GM12872 (cell line): ENCODE data around the gene FLAD1.

Experiments
- CTCF ChIP-seq: IDR thresholded peaks from 3 replicates; pipeline ENCODE4 v1.5.1; 2011; ENCODE audit warnings: low read depth, mild to moderate bottlenecking, low read length, moderate library complexity; ENCODE audit not compliant: insufficient read depth

FLAD1 gene

DNA sequence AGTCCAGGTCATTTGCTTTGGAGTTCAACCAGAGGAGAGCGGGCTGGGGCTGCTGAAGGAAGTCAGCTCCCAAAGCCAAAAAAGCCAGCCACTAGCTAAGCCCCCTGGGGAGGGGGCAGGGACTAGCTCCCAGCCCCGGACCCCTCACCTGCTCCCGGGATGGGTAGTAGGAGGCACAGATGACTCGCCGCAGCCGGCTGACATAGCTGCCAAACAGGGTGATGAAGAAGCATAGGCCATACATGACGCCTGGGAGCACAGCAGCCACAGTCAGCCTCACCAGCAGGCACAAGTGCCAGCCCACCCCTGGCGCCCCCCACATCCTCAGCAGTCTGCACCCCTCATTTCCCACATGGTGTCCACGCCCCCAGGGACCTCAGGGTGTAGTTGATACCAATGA lies 43.0 kb downstream of the FLAD1 start:
- TF ChIP-seq CTCF: no peak

- TF ChIP-seq CTCF: no peak
Observed at GRCh38 chr1:155026588-155026987, 43.4 kb downstream of the FLAD1 start.

DNA sequence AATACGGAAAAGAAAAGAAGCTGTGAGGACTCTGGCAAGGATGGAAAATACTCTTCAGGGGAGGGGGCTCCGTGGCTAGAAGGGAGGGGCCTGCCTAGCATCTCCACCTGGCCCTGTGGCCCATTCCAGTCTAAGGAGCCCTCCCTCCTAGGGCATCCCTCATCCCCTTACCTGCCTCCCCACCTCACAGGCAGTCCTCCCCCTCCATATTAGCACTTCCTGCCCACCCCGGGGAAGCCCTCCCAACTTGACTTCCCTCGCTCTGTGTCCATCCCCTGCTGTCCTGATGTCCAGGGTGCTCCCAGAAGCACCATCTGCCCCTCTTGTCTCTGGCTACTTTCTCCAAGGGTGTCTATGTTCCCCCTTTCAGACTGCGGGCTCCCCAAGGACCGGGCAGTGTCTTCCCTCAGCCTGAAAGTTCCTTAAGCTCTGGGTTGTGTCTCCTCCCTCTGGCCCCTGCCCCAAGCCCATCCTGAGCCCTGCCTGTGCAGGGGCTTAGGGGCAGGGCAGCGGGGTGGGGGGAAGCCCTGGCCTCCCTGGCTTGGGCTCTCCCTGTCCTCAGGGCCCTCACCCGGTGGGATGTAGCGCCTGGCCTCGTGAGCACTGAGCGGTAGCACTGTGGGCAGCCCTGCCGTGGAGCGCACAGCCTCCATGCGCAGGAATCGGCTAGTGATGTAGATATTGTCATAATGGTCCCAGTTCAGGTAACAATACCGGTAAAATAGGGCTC lies 46.5 kb downstream of the FLAD1 start:
- TF ChIP-seq CTCF: no peak

- no peak for TF ChIP-seq CTCF
Observed at GRCh38 chr1:155030243-155030795, 47.2 kb downstream of the FLAD1 start.

DNA sequence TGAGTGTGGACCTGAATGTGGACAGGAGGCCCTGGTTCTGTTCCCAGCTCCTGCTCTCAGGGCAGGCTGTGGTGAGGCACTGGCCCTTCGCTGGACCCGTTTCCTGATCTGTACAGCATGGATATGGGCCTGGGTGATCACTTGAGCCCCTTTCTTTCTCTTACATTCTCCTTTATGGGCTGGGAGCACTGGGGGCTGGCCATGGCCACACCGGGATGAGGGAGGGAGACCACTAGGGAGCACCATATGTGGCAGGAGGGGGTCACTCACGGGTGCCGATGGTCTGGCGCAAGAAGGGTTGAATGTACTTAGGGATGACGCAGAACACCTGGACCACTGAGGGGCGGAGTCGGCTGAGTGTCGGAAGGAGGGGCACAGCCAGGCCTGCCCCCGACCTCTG lies 47.8 kb downstream of the FLAD1 start:
- no peak for TF ChIP-seq CTCF

DNA sequence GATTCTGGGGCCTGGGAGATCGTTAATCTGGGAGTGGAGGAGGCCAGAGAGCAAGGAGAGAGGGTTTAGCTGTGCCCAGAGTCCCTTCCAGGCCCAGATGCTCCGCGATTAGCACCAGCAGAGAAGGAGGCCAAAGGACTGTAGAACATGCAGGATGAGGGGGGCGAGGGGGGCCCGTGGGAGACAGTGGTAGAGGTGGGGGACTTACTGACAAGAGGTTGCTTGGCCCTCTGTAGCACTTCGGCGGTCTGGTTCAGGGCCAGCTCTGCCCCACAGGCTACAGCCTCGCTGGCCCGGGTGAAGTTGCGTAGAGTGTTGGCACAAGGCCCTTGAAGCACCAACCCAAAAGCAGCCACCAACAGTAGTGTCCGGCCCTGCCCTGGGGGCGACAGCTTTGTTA lies 49.7 kb downstream of the FLAD1 start:
- TF ChIP-seq CTCF: no peak

DNA sequence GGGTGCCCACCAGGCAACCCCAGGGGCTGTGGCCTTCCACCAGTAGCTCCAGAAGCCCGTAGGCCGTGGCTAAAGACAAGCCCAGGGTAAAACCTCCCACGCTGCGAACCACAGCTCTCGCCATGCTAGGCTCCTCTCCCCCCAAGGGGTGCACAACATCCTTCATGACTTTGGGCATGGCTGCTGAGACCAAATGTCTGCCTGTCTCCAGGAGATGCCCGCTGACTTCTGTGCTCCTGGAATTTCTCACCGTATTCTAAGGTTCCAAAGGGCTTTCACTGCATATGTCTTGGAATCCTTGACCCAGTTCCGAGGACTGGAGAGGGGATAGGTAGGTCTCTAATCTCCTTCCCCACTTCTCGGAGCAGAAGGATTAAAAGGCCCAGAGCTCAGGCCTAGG lies 50.4 kb downstream of the FLAD1 start, which contains the start of the genes DCST1 and DCST2:
DCST1 (plus strand) TSS at position 301 of the 400 bp plus-strand sequence. CDS start 213 bp downstream, outside the sequence.
DCST2 (minus strand) TSS at position 258 of the 400 bp plus-strand sequence; CDS start at position 178, 80 bp downstream.
- TF ChIP-seq CTCF: no peak
